HG03159 (cell line): ENCODE results near the gene AMIGO1.
"Not testable (repeated sequence)": the region's sequence is repeated elsewhere in the genome, so short reads cannot be mapped to it uniquely, and the experiment has no call there.

Source experiments
- ATAC-seq: cut with Tn5 transposase; IDR thresholded peaks from one replicate; pipeline ENCODE4 v1.9.1; 2021; ENCODE audit warnings: mild to moderate bottlenecking, moderate library complexity; ENCODE audit not compliant: unreplicated experiment

AMIGO1 gene

GRCh38 chr1:109485001-109485400 lies 24.5 kb downstream of the AMIGO1 start:
- no peak for ATAC-seq

GRCh38 chr1:109484519-109484975 lies 25.0 kb downstream of the AMIGO1 start:
- ATAC-seq: no peak

- ATAC-seq: peak; percentile 73
Measured at GRCh38 chr1:109483672-109484518, 25.6 kb downstream of the AMIGO1 start, which contains the start of gene ATXN7L2. ATXN7L2 (plus strand) TSS chr1:109483905; CDS start chr1:109483954, 49 bp downstream.

GRCh38 chr1:109482791-109483671 lies 26.5 kb downstream of the AMIGO1 start:
- peak; percentile 17 for ATAC-seq

- ATAC-seq: no peak
Measured at GRCh38 chr1:109482242-109482641, 27.3 kb downstream of the AMIGO1 start.

- ATAC-seq: no peak
Measured at GRCh38 chr1:109481646-109482045, 27.9 kb downstream of the AMIGO1 start.

GRCh38 chr1:109479901-109480300 lies 29.6 kb downstream of the AMIGO1 start:
- no peak for ATAC-seq

GRCh38 chr1:109479311-109479710 lies 30.2 kb downstream of the AMIGO1 start:
- ATAC-seq: no peak

- no peak for ATAC-seq
Measured at GRCh38 chr1:109478806-109479205, 30.7 kb downstream of the AMIGO1 start.

GRCh38 chr1:109477821-109478220 lies 31.7 kb downstream of the AMIGO1 start:
- ATAC-seq: no peak

GRCh38 chr1:109476825-109477224 lies 32.7 kb downstream of the AMIGO1 start:
- no peak for ATAC-seq

GRCh38 chr1:109475261-109475660 lies 34.3 kb downstream of the AMIGO1 start:
- ATAC-seq: no peak

GRCh38 chr1:109474697-109475096 lies 34.8 kb downstream of the AMIGO1 start:
- ATAC-seq: no peak

GRCh38 chr1:109473284-109474057 lies 36.1 kb downstream of the AMIGO1 start:
- not testable (repeated sequence) for ATAC-seq

- no peak for ATAC-seq
Measured at GRCh38 chr1:109472779-109473178, 36.7 kb downstream of the AMIGO1 start.

GRCh38 chr1:109470245-109470644 lies 39.3 kb downstream of the AMIGO1 start:
- ATAC-seq: no peak

- no peak for ATAC-seq
Measured at GRCh38 chr1:109468903-109469302, 40.6 kb downstream of the AMIGO1 start.

GRCh38 chr1:109468061-109468460 lies 41.5 kb downstream of the AMIGO1 start:
- ATAC-seq: no peak

GRCh38 chr1:109467301-109467777 lies 42.2 kb downstream of the AMIGO1 start:
- no peak for ATAC-seq

- ATAC-seq: no peak
Measured at GRCh38 chr1:109466452-109467300, 42.9 kb downstream of the AMIGO1 start, which contains the start of gene SYPL2. SYPL2 (plus strand) TSS chr1:109466546; CDS start chr1:109466844, 298 bp downstream.
